ENCODE results near the gene ATXN3. TPM values are rescaled to one million over a fixed set of nuclear protein-coding genes. Genes with fewer than 3 reads are reported as not detected.

Gene ATXN3
- total RNA-seq, 1 experiment from 2014 or later, result 33.1 TPM

GRCh38 chr14:92144708-92145107, 38.3 kb upstream of the ATXN3 start:
- H3K9me3 Mint-ChIP-seq, result no peaks in the 10 kb centered on the region
- CTCF ChIA-PET, result interaction anchor here (1.0 kb wide), 1 partner anchor 9 kb away, joined by 3 read pairs; no protein-coding TSS in a partner anchor

GRCh38 chr14:92143962-92144361, 37.6 kb upstream of the ATXN3 start:
- H3K27me3 Mint-ChIP-seq (ENCODE audit: low read depth), result no peaks in the 10 kb centered on the region
- H3K4me1 Mint-ChIP-seq, result no peaks in the 10 kb centered on the region
- ATAC-seq, result no peak
- DNase-seq (ENCODE audit: low spot score), result no peak
- H3K36me3 Mint-ChIP-seq, result peaks cover 69% of the 10 kb centered on the region
- no peak overlapping the region for H3K4me3 Mint-ChIP-seq
- no peaks in the 10 kb centered on the region for H3K9me3 Mint-ChIP-seq
- ChIA-PET CTCF (interaction anchor here (1.0 kb wide), 1 partner anchor 9 kb away, joined by 3 read pairs; no protein-coding TSS in a partner anchor), POLR2A (no interaction called here)
- H3K27ac Mint-ChIP-seq, result no peak overlapping the region
- no peak for TF ChIP-seq ZNF532 (CRISPR knock-in tag; IDR thresholded peaks at IDR 0.05; ENCODE audit: borderline replicate concordance)
- no peak for TF ChIP-seq ATF2 (CRISPR knock-in tag; IDR thresholded peaks at IDR 0.05; ENCODE audit: borderline replicate concordance, low read depth)
- TF ChIP-seq TEAD1 (CRISPR knock-in tag; IDR thresholded peaks at IDR 0.05), result no peak

More at GRCh38 chr14:92144708-92145107, 38.3 kb upstream of the ATXN3 start:
- no peaks in the 10 kb centered on the region for H3K27me3 Mint-ChIP-seq (ENCODE audit: low read depth)
- ATAC-seq, result no peak
- POLR2A ChIA-PET, result no interaction called here
- TF ChIP-seq RORB (CRISPR knock-in tag; IDR thresholded peaks at IDR 0.05), result no peak
- TF ChIP-seq AR (CRISPR knock-in tag; IDR thresholded peaks at IDR 0.05), result no peak
- TF ChIP-seq GABPB1 (CRISPR knock-in tag; IDR thresholded peaks at IDR 0.05), result no peak
- no peak for TF ChIP-seq ZNF219 (CRISPR knock-in tag; IDR thresholded peaks at IDR 0.05; ENCODE audit: borderline replicate concordance)
- TF ChIP-seq NFATC4 (CRISPR knock-in tag; IDR thresholded peaks at IDR 0.05), result no peak
- TF ChIP-seq KAT7 (CRISPR knock-in tag; IDR thresholded peaks at IDR 0.05; ENCODE audit: borderline replicate concordance), result no peak
- TF ChIP-seq ESRRA (CRISPR knock-in tag; IDR thresholded peaks at IDR 0.05; ENCODE audit: borderline replicate concordance), result no peak
- TF ChIP-seq ZNF512 (CRISPR knock-in tag; IDR thresholded peaks at IDR 0.05; ENCODE audit: borderline replicate concordance), result no peak
- TF ChIP-seq ZBTB43 (CRISPR knock-in tag; IDR thresholded peaks at IDR 0.05), result no peak
- no peak for TF ChIP-seq ERG (CRISPR knock-in tag; IDR thresholded peaks at IDR 0.05)
- no peak for TF ChIP-seq USF1 (CRISPR knock-in tag; IDR thresholded peaks at IDR 0.05)
- H3K36me3 Mint-ChIP-seq, result peaks cover 72% of the 10 kb centered on the region
- no peaks in the 10 kb centered on the region for H3K4me1 Mint-ChIP-seq
- DNase-seq (ENCODE audit: low spot score), result no peak
- no peak overlapping the region for H3K27ac Mint-ChIP-seq
- H3K4me3 Mint-ChIP-seq, result no peak overlapping the region
